IPS-NIHi11 (cell line): ENCODE data around the gene TEX2.
"Not testable (repeated sequence)": the region's sequence is repeated elsewhere in the genome, so short reads cannot be mapped to it uniquely, and the experiment has no call there.

Source experiments
- DNase-seq: peaks from one replicate; pipeline ENCODE4 v3.0.0; 2012; ENCODE audit warnings: mixed read lengths, low spot score

Gene TEX2

DNA sequence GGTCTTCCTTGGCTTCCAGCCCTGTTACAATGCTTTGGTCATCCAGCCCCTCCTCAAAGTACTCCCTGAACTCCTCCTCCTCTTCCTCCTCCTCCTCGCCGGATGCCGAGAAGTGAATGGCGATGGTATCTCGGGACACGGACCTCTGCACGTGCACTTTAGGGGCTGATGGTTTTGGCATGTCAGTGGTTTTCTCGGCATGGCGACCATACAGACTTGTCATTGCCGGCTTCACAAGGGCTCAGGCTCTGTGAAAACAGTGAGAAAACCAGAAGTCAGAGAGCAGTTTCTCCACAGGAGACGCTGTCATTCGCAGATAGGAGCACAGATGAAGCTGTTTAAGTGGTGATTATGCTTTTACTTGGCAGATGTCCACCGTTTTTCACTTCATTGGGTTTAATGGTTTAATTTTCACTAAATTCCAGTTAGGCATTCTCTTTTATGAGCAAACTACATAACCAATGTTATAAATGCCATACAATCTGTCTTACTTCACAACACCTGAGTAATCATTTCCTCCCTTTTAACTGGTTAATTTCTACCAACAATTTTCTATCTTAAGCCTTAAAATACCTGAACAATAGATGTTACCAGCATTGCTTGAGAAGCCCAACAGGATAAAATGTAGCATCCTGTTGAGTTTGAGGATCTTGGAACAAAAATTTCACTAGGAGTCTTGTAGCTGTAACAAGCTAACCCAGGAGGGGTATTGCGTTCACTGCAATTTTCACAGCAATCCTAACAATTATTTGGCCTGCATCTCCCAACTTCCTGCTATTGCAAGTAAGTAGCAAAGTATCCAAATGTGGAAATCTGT is 48.9 kb downstream of the TEX2 start:
- no peak for DNase-seq

DNA sequence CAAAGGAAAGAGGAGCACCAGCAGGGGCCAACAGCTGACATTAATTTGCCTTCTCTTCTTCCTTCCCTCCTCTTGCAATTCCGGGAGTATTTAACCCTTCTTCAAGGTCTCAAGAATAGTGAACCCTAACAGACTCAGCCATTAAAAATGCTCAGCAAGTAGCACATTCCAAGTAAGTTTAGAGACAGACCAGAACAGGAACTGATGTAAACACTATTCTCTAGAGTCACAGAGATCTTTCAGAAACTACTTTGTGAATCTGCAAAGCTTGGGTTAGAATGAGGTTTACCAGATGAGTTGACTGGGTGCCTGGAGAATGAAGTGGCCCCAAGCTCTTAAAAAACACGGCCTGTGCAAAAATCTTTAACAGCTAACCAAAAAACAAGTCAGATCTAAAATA is 50.9 kb downstream of the TEX2 start:
- no peak for DNase-seq

DNA sequence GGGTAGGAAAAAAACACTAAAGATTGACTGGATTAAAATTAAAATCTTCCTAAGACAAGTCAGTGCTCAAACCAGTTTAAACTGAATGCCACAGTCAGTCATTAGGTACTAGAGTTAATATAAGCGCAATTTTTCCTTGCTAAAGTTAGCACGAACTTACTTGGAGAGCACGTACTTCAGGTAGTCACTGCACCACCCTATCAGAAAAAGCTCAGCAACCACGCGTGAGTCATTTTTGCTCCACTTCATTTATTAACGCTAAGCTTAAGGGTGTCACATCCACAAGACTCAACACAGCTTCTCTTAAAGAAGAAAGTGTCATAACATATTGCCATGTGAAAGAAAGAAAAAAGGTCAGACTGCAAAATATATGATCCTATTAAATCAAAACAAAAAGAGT is 53.1 kb downstream of the TEX2 start:
- DNase-seq = no peak

DNA sequence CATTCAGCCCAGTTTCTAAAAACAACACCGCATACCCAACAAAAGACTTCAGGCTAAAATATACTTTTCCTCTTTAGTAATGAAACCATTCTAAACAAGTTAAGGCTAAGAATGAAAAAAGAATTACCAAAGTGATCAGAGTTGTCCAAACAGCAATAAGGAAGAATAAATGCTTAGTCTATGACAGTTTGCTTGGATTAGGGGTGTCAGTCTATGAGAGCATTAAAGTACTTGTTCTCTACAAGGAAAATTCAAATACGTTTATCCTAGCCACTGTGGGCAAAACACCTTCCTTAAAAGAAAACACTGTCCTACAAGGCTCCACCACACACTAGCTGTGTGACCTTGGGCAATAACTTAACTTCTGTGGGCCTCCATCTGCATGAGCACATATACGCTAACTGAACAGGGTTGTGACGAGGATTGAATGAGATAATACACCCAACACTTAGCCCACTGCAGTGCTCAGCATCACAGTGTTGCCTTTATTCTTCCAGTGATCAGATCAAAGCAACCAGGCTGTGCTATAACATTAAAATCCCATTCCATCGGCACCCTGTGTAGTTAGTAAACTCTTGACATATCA is 53.6 kb downstream of the TEX2 start:
- DNase-seq = no peak

DNA sequence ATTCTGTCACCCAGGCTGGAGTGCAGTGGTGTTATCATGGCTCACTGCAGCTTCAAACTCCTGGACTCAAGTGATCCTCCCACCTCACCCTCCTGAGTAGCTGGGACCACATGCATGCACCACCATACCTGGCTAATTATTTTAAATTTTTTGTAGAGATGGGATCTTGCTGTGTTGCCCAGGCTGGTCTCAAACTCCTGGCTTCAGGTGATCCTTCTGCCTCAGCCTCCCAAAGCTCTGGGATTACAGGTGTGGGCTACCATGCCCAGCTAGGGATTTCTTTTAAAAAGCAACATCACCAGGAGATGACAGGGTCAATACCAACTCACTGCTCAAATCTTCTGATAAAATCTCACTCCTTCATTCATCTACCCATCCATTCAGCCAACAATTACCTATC is 54.4 kb downstream of the TEX2 start:
- not testable (repeated sequence) for DNase-seq

DNA sequence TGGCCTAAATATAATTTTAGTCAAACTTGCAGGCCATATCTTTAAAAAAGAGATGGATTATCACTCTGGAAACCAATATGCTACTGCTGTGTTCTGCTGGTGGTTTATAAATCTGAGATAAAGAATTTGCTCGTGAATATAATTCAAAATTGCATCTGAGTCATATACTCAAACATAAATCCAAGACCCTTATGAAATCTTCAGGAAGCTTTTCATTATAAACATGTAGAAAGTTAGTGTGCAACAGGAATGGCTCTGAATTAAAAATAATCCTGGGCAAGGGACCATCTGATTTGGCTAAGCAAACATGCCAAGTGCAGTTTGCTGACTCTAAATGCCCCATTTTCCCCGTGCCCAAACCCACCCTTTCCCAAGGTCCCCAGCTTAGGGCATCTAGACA is 57.3 kb downstream of the TEX2 start:
- DNase-seq = no peak

DNA sequence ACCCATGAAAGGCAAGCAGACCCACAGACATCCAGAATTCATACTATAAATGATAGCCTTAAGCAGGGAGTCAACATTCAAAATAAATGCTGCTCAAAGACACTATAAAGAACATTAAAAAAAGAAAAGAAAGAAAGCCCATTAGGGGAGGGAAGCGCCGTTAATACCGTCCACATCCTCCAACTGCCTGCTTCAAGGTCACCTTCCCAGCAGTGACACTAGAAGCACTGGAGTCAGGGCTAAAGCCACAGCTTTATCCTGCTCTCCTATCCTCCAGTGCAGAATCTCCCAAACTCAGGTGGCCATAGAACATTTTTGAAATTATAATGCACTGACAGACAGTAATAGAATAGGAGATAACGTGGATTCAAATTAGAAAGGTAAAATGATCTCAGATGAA is 59.4 kb downstream of the TEX2 start:
- DNase-seq = no peak

DNA sequence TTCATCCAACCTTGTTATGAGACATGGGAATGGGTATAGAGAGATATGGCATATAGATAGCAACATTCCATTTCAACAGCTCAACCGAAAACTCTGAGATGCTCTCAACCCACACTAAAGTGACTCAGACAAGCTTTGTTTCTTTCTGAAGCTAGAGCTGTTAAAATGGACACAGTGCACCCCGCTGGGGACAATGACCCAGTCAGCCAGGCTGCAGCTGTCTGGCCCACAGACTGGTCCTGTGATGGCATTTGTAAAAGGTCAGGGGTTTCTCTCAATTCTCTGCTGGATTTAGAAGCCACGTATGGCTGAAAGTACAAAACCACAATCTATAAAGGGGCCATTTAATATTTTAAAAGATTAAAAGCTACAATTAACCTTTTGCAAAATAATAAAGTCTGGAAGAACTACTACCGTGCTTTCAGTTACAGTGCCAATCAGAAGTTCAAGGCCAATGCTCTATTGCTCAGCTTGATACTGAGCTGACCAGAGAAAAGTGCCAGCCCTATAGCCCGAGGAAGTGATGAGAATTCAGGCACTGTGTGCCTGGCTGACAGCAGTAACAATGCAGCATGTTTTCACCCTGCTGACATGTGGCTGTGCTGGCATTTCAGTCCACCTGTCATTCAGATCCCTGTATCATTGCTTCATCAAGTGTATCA is 60.2 kb downstream of the TEX2 start:
- DNase-seq = no peak

DNA sequence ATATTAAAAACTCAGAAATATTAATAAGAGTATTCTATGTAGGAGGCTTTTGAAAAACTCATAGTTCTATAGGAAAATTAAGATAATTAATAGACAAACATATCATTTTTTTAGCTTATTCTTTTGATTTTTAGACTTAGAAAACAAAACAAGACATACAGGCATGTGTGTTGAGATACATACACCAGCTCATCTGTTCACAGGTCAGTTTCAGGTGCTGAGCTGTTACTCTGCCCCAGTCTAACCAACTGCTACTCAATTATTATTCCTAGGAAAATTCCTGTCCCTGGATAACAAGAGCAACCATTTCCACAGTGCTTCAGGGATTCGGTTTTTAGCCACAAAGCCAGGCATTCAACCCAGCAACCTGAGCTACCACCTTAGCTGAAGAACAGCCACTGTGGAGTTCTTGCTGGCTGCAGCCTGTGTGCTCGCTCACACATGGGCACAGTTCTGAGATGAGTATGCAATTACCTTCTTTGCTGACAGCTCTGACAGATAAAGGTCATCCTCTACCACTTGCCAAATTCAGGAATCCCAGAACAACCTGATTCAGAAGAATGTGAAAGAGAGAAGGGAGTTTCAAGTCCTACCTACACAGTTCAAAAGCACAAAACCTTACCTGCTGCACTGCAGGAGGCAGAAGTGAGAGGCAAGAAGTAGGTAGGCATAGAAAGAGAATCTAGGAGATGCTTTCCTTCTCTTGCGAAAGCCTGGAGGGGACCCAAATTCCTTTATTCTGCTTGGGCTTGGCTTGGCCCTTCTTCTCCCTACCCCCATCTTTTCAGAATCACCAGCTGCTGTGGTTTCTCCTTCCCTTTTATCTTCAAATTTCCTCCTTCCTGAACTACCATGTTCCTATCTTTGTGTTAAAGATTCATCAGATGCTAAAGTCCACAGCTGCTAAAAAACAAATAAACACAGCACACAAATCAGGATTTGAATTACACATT is 62.7 kb downstream of the TEX2 start:
- DNase-seq = no peak

DNA sequence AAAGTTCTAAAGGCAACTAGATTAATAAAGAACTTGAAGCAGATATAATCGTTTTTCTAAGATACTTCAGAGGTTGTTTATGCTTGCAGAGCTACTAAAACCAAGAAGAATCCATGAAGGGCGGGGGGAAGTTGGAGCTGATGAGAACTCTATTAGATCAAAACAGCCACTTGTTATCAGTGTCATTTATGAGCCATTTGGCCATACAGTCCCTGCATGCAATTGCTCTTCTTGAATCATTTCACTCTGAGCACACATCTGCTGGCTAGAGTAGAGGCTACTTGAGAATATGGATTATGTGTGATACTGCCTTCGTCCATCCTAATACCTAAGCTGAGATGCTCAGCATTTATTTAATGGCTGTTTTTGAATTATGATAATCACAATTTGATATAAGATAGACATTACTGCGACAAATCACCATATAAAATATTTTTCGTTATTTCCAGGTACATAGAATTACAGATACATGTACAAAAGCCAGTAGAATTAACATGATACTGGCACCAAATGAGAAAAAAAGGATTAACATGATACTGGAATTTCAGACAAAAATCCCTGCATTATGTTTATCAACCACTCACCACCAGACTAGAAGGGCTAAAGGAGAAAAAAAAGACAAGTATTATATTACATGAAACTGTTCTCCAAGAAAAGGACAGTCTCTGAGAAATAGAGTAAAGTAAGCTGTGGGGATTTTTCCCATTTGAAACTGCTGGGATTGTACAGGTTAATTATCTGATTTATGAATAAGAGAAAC is 64.5 kb downstream of the TEX2 start:
- no peak for DNase-seq

DNA sequence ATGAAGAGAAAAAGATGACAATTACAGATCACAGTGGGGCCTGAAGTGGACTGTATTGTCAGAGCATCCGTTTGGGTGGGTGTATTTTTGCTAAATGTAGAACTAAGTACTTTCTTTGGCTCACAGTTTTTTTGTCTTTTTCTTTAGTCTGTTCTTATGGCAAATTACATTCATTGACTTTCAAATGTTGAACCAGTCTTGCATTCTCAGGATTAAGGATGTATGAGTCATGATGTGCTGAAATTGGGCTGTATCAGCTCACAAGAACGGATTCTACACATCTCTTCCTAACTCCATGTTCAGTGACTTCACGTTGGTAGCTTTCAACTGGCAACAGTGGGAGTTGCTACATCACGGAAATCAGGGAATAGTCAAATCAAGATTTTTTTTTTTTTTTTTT is 66.5 kb downstream of the TEX2 start:
- DNase-seq = no peak

DNA sequence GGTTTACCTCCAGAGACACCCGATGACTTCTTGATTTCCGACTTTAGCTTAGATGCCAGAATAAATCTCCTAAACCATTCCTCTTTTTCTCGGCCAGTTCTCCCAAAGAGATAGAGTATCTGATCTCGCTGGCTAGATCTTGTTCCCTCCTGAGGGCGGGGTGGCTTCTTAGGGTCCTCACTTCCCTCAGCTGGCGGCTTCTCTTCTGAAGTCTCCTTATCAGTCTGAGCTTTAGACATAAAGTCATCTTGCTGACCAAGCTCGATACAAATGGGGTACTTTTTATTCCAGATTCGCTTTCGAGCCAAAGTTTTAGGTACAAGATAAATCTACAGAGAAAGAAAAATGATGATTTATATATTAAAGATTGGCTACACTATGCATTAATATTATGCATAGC is 69.5 kb downstream of the TEX2 start:
- no peak for DNase-seq

DNA sequence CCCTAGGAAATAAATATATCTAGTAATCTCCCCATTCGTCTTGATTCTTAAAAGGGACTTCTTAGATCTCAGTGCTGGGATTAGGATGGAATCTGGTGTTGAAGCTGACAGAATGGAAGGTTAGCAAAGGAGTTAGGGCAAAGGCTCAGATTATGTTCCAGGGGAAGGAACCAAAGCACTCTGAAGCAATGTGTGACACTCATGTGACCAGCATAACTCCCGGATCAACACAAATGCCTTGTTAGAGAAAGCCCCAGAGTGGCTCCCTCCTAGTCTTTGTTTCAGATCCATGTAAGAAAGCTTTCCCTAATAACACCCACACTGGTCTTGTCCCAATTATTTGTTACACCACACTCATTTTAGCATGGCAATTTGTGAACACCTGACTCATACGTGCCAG is 70.5 kb downstream of the TEX2 start:
- DNase-seq = no peak

DNA sequence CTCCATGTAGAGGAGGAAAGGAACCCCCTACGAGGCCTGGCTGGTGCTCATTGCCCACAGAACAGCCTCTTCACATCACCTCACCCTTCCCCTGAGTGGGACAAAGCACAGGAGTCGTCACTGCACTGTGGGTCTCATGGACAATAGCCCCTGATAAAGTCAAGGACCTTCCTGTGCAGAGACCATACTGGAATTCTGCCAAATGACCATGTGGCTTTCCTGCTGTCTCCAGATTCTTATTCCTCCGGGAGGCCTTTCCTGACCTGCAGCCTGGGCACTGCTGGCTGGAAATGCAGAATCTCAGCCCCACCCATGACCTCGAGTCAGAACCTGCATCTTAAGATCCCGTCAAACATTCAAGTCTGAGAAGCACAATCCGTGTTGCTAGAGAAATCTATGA is 72.6 kb downstream of the TEX2 start:
- DNase-seq = no peak

DNA sequence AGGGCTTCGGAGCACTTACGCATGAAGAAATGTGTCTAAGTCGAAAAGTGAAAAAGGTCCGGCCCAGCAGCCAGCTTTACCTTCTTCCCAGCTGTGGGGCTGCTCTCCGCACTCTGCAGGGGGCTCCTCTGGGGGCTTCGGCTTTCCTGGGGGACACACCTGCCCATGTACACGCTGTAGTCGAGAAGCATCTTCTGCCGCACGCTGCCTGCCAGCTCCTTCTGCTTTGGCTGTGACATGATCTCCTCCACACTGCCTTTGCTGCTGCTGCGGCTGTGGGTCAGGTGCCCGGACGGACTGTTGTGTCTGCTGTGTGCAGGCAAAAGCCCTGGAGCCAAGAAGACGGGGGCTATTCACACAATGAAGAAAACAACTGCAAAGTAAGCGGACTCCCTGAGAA is 75.0 kb downstream of the TEX2 start:
- DNase-seq = no peak

DNA sequence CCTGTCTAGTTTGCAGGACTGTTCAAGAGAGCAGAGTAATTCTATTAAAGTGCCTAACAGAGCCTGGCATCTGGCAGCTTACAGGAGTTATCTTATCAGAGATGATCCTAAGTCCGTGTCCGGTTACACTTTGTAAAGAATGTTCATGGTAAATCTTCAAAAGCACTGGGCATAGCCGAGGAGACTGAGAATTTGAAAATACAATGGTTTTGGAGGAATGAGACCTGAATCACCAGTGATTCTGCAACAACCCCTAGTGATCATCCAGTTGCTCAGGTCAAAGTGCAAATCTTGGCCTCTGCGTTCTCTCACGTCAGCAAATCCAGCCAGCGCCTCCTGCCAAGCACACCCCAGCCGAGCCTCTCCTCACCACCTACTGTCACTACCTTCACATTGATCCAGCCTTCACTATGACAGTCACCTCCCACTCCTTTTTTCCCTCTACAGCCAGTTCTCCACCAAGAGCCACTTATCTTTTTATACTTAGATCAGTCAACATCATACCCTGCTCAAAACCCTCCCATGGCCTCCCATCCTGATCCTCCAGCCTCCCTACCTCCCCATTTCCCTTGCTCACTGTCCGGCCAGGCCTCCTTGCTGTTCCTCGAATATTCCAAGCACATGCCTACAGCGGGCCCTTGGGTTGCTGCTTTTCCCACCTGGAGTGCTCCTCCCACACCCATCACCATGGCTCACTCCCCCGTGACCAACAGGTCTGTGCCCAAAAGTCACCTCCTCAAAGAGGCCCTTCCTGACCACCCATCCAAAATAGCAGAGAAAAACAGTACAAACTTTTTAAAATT is 75.8 kb downstream of the TEX2 start:
- DNase-seq = no peak

DNA sequence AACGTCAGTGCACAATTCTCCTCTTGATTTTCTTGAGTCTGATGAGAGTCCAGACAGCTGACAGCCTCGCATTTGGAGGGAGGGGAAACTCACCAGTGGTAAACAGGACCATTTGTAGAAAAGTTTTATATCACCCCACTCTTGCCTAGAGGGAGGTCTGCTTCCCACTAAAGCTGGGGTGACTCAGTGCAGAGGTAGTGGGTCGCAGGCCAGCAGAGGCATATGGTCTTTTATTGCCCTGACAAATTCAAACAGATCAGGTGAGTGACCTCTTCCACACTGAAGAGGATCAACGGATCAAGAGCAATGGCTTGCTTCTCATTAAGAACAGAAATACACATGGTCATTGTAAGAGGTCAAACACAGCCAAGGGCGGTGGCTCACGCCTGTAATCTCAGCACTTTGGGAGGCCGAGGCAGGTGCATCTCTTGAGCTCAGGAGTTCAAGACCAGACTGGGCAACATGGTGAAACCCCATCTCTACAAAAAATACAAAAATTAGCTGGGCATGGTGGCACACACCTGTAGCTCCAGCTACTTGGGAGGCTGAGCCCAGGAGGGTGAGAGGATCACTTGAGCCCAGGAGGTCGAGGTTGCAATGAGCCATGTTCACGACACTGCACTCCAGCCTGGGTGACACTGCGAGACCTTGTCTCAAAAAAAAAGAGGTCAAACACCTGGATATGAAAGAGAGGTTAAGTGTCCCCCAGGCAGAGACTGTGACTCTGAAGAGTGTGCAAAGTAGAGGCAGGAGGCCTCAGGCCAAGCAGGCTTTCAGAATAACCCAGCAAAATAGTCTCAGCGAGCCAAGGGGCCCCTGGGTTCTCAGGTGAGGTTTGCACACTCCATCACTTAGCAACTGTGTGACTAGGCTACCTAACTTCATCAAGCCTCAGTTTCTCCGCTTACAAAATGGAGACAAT is 76.6 kb downstream of the TEX2 start:
- DNase-seq = no peak

DNA sequence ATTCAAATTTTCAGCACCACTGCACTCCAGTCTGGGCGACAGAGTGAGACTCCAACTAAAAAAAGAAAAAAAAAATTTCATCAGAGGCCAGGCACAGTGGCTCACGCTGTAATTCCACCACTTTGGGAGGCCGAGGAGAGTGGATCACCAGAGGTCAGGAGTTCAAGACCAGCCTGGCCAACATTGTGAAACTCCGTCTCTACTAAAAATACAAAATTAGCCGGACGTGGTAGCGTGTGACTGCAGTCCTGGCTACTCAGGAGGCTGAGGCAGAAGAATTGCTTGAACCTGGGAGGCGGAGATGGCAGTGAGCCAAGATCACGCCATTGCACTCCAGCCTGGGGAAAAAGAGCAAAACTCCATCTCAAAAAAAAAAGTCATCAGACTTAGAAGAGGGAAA is 77.5 kb downstream of the TEX2 start:
- DNase-seq = not testable (repeated sequence)

DNA sequence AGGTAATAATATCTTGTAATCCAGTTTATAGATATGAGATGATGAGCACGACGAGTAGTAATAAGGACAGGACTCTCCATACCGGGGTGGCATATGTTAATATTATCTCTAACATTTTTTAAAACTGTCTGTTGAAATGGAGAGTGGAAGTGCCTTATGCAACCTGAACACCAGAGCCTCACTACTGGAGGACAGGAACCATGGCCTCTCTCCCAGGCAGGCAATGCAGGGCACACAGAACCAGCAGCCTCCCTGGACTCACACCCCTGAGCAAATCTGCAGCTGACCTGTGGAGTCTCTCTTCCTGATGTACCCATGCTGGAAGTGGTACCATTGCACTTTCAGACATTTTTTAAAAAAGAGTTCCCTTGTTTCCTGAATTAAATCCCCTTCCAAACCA is 78.0 kb downstream of the TEX2 start:
- DNase-seq = no peak

DNA sequence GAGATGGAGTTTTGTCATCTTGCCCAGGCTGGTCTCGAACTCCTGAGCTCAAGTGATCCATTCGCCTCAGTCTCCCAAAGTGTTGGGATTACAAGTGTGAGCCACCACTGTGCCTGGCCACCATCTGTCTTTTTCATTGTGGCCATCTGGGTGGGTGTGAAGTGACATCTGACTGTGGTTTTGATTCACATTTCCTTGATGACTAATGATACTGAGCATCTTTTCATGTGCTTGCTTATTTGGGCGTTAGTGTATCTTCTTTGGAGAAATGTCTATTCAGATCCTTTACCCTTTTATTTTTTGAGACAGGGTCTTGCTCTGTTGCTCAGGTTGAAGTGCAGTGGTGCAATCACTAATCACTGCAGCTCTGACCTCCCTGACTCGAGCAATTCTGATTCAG is 79.2 kb downstream of the TEX2 start:
- no peak for DNase-seq
